Measurements from ENCODE around the gene FAM217B. TPM values are rescaled to one million over a fixed set of nuclear protein-coding genes. Genes with fewer than 3 reads are reported as not detected.

Gene FAM217B
- total RNA-seq, 4 donors from 2014 or later: 6.0 to 14.1 (median 9.0) TPM

DNA sequence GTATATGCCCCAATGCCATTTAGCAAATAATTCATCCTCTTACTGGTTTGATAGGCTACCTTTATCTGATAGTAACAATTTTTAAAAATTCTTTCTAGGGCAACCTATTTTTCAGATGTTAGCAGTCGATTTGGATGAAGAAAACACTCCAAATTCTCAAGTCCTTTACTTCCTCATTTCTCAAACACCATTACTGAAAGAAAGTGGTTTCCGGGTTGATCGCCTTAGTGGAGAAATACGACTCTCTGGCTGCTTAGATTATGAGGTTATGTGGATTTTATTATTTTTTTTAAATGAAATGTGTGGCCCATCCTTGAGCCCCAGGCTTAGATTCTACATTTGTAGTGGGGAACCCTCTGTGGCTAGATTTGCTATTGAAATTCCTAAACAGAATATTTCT, 44.4 kb downstream of the FAM217B start:
- DNase-seq (ENCODE audit: extremely low spot score): no peak
- no peak overlapping the region for H3K4me3 ChIP-seq
- WGBS: 80% methylated on average over 4 of the region's 4 CpGs
- intact Hi-C loops (cut with DNase I): no loop called here
- TF ChIP-seq POLR2A (IDR thresholded peaks at IDR 0.05; ENCODE audit: low read depth) (no peak), EP300 (IDR thresholded peaks at IDR 0.05) (no peak), POLR2AphosphoS5 (IDR thresholded peaks at IDR 0.05) (no peak)
- TF ChIP-seq, protein P1, sequence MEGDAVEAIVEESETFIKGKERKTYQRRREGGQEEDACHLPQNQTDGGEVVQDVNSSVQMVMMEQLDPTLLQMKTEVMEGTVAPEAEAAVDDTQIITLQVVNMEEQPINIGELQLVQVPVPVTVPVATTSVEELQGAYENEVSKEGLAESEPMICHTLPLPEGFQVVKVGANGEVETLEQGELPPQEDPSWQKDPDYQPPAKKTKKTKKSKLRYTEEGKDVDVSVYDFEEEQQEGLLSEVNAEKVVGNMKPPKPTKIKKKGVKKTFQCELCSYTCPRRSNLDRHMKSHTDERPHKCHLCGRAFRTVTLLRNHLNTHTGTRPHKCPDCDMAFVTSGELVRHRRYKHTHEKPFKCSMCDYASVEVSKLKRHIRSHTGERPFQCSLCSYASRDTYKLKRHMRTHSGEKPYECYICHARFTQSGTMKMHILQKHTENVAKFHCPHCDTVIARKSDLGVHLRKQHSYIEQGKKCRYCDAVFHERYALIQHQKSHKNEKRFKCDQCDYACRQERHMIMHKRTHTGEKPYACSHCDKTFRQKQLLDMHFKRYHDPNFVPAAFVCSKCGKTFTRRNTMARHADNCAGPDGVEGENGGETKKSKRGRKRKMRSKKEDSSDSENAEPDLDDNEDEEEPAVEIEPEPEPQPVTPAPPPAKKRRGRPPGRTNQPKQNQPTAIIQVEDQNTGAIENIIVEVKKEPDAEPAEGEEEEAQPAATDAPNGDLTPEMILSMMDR (IDR thresholded peaks at IDR 0.05): no peak
- no peaks in the 10 kb centered on the region for H3K27me3 ChIP-seq
- no peaks in the 10 kb centered on the region for H3K4me1 ChIP-seq
- H3K36me3 ChIP-seq: no peaks in the 10 kb centered on the region
- no peaks in the 10 kb centered on the region for H3K9me3 ChIP-seq
- H3K27ac ChIP-seq (replicated peaks in 1 of 4): no peak overlapping the region

DNA sequence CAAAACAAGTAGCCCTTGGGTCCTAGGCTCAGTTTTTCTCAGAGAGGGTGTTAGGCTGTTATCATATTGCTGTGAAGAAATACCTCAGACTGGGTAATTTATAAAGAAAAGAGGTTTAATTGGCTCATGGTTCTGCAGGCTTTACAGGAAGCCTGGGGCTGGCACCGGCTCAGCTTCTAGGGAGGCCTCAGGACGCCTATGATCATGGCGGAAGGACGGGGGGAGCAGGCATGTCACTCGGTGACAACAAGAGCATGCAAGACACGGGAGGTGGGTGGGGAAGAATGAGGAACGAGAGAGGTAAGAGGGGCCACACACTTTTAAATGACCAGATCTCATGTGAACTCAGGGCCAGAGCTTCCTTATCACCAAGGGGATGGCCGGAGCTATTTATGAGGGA, 45.0 kb downstream of the FAM217B start:
- no peaks in the 10 kb centered on the region for H3K36me3 ChIP-seq
- no peaks in the 10 kb centered on the region for H3K9me3 ChIP-seq
- no peak overlapping the region for H3K4me3 ChIP-seq
- H3K27ac ChIP-seq (replicated peaks in 1 of 4): no peak overlapping the region
- H3K4me1 ChIP-seq: no peaks in the 10 kb centered on the region
- intact Hi-C loops (cut with DNase I): no loop called here
- no peak for DNase-seq (ENCODE audit: extremely low spot score)
- WGBS: 89% methylated on average over 8 of the region's 8 CpGs
- no peaks in the 10 kb centered on the region for H3K27me3 ChIP-seq
- TF ChIP-seq, protein P1 (IDR thresholded peaks at IDR 0.05): no peak
- TF ChIP-seq POLR2AphosphoS5 (IDR thresholded peaks at IDR 0.05) (no peak), EP300 (IDR thresholded peaks at IDR 0.05) (no peak)

DNA sequence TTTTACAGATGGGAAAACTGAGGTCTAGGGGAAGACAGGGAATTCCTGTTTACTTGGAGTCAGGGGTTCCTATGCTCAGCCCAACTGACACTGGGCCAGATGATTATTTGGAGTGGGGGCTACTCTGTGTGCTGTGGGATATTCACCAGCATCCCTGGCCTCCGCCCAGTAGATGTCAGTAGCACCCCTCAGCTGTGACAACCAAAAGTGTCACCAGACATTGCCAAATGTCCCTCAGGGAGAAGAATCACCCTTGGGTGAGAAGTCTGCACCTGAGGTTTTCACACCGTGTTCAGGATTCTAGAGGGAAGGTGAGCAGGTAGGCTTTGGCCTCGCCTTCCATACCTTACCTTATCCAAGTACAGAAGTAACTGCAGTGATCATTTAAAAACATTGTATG, 45.7 kb downstream of the FAM217B start:
- H3K36me3 ChIP-seq: no peaks in the 10 kb centered on the region
- peak; percentile 57 for DNase-seq (ENCODE audit: extremely low spot score)
- H3K9me3 ChIP-seq: no peaks in the 10 kb centered on the region
- no peak overlapping the region for H3K4me3 ChIP-seq
- no peaks in the 10 kb centered on the region for H3K27me3 ChIP-seq
- no peak overlapping the region for H3K27ac ChIP-seq (replicated peaks in 1 of 4)
- WGBS: 87% methylated on average over 3 of the region's 3 CpGs
- intact Hi-C loops (cut with DNase I): no loop called here
- H3K4me1 ChIP-seq: no peaks in the 10 kb centered on the region
- TF ChIP-seq EP300 (IDR thresholded peaks at IDR 0.05): no peak
- no peak for TF ChIP-seq POLR2A (IDR thresholded peaks at IDR 0.05; ENCODE audit: low read depth)
- no peak for TF ChIP-seq POLR2AphosphoS5 (IDR thresholded peaks at IDR 0.05)
- TF ChIP-seq, protein P1 (IDR thresholded peaks at IDR 0.05): no peak

DNA sequence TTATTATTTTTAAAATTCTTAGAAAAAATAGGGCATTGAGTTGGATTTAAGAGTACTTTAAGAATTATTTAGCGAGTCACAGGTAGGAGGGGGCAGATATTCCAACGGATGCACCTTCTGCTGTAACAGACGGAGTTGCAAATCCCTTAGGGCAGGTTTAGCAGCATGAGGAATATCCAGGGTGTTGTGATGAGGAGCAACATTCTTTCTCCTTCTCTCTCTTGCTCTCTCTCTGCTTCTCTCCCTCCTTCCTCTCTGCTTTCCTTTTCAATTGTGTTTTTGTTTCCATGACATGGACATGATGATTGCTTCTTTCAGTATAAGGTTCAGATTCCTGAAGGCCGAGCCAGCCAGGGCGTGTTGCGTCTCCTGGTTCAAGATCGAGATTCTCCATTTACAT, 46.9 kb downstream of the FAM217B start:
- no peak overlapping the region for H3K4me3 ChIP-seq
- H3K36me3 ChIP-seq: no peaks in the 10 kb centered on the region
- WGBS: 81% methylated on average over 7 of the region's 7 CpGs
- no peaks in the 10 kb centered on the region for H3K4me1 ChIP-seq
- DNase-seq (ENCODE audit: extremely low spot score): no peak
- H3K27me3 ChIP-seq: no peaks in the 10 kb centered on the region
- no peak overlapping the region for H3K27ac ChIP-seq (replicated peaks in 1 of 4)
- no peaks in the 10 kb centered on the region for H3K9me3 ChIP-seq
- intact Hi-C loops (cut with DNase I): no loop called here
- TF ChIP-seq POLR2A (IDR thresholded peaks at IDR 0.05; ENCODE audit: low read depth) (no peak), EP300 (IDR thresholded peaks at IDR 0.05) (no peak), POLR2AphosphoS5 (IDR thresholded peaks at IDR 0.05) (no peak)
- TF ChIP-seq, protein P1 (IDR thresholded peaks at IDR 0.05): no peak

DNA sequence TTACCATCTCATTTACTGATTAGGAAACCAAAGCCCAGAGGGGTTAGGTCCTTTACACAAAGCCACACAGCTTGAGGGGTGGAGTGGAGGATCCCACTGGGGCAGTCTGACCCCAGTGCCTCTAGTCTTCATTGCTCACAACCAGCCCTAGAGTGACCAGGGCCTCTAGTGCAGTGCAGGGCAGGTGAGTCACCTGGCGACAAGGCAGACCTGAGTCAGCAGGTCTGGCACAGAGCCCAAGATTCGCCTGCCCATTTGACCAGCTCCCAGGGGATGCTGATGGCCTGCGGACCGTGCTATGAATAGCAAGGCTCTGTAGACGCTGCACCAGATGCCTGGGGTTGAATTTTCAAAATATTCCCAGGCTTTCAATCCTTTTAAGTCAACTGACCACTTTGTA, 48.0 kb downstream of the FAM217B start:
- no peaks in the 10 kb centered on the region for H3K4me1 ChIP-seq
- no peak overlapping the region for H3K4me3 ChIP-seq
- intact Hi-C loops (cut with DNase I): no loop called here
- H3K9me3 ChIP-seq: no peaks in the 10 kb centered on the region
- H3K36me3 ChIP-seq: no peaks in the 10 kb centered on the region
- H3K27ac ChIP-seq (replicated peaks in 1 of 4): no peak overlapping the region
- no peaks in the 10 kb centered on the region for H3K27me3 ChIP-seq
- DNase-seq (ENCODE audit: extremely low spot score): peak; percentile 57
- TF ChIP-seq POLR2AphosphoS5 (IDR thresholded peaks at IDR 0.05) (no peak), POLR2A (IDR thresholded peaks at IDR 0.05; ENCODE audit: low read depth) (no peak), EP300 (IDR thresholded peaks at IDR 0.05) (no peak)
- TF ChIP-seq, protein P1 (IDR thresholded peaks at IDR 0.05): no peak
- 72% methylated on average over 5 of the region's 5 CpGs for WGBS

Measured in esophagus muscularis mucosa (tissue), 4 donors.